Transverse colon (tissue), 3 donors: ENCODE data around the gene GRID2IP.

Experiments
- CTCF ChIP-seq, 5 experiments: fragments of 200-600 bp in 3 of 5; fragments of 450-650 bp in 2 of 5; sonication (generic) in 3 of 5; IDR thresholded peaks; 1 replicate in 2 of 5; 2 replicates in 3 of 5; pipeline ENCODE4 v1.5.1; 2016 to 2017; ENCODE audit warnings: antibody characterized with exemption in 5 of 5, inconsistent platforms in 3 of 5, mild to moderate bottlenecking in 2 of 5, moderate library complexity in 1 of 5
- EP300 ChIP-seq: sonication (generic); formaldehyde crosslinking; IDR thresholded peaks from one replicate; pipeline ENCODE4 v1.6.1; 2017; ENCODE audit warnings: antibody characterized with exemption, low read depth
- POLR2A ChIP-seq: fragments of 450-650 bp; IDR thresholded peaks from one replicate; pipeline ENCODE4 v1.6.1; 2016; ENCODE audit warnings: antibody characterized with exemption, mild to moderate bottlenecking, moderate library complexity

- TF ChIP-seq CTCF (IDR thresholded peaks at IDR 0.05): no peak
- TF ChIP-seq POLR2A: no peak
- no peak for TF ChIP-seq EP300
Measured at GRCh38 chr7:6530626-6531491, 20.4 kb downstream of the GRID2IP start.
